Measurements from ENCODE around the gene GNAO1. TPM values are rescaled to one million over a fixed set of nuclear protein-coding genes. Genes with fewer than 3 reads are reported as not detected.

The GNAO1 gene
- total RNA-seq, 1 experiment from 2014 or later, result not detected

GRCh38 chr16:56338566-56339318 is 147.5 kb downstream of the GNAO1 start:
- DNase-seq, result no peak
- H3K27me3 Mint-ChIP-seq (ENCODE audit: unreplicated experiment), result peaks cover 21% of the 10 kb centered on the region
- H3K36me3 Mint-ChIP-seq (ENCODE audit: insufficient read depth, unreplicated experiment), result no peaks in the 10 kb centered on the region
- intact Hi-C loops (cut with micrococcal nuclease; ENCODE audit: unreplicated experiment), result no loop called here
- BruUV-seq (replicated peaks), result no TSS peak
- no peaks in the 10 kb centered on the region for H3K9me3 Mint-ChIP-seq (ENCODE audit: low read depth, unreplicated experiment)
- CTCF ChIA-PET, result interaction anchor here (1.9 kb wide), 1 partner anchor 10 kb away, joined by 8 read pairs; no protein-coding TSS in a partner anchor
- H3K4me1 Mint-ChIP-seq (ENCODE audit: low read depth, unreplicated experiment), result no peaks in the 10 kb centered on the region
- H3K4me3 Mint-ChIP-seq (ENCODE audit: low read depth, unreplicated experiment), result no peak overlapping the region
- TF ChIP-seq CTCF (IDR thresholded peaks at IDR 0.05; ENCODE audit: unreplicated experiment), result no peak
- H3K27ac Mint-ChIP-seq (ENCODE audit: unreplicated experiment), result no peak overlapping the region

GRCh38 chr16:56339431-56340195 is 148.3 kb downstream of the GNAO1 start:
- CTCF ChIA-PET, result interaction anchor here (1.9 kb wide), 1 partner anchor 10 kb away, joined by 8 read pairs; no protein-coding TSS in a partner anchor
- peaks cover 21% of the 10 kb centered on the region for H3K27me3 Mint-ChIP-seq (ENCODE audit: unreplicated experiment)
- H3K9me3 Mint-ChIP-seq (ENCODE audit: low read depth, unreplicated experiment), result no peaks in the 10 kb centered on the region
- H3K36me3 Mint-ChIP-seq (ENCODE audit: insufficient read depth, unreplicated experiment), result no peaks in the 10 kb centered on the region
- no peaks in the 10 kb centered on the region for H3K4me1 Mint-ChIP-seq (ENCODE audit: low read depth, unreplicated experiment)
- no peak overlapping the region for H3K27ac Mint-ChIP-seq (ENCODE audit: unreplicated experiment)
- no peak overlapping the region for H3K4me3 Mint-ChIP-seq (ENCODE audit: low read depth, unreplicated experiment)
- intact Hi-C loops (cut with micrococcal nuclease; ENCODE audit: unreplicated experiment), result no loop called here
- no peak for TF ChIP-seq CTCF (IDR thresholded peaks at IDR 0.05; ENCODE audit: unreplicated experiment)
- no peak for DNase-seq
- no TSS peak for BruUV-seq (replicated peaks)

- Mint-ChIP-seq H3K4me3 (ENCODE audit: low read depth, unreplicated experiment) (no peak overlapping the region), H3K4me1 (ENCODE audit: low read depth, unreplicated experiment) (no peaks in the 10 kb centered on the region), H3K9me3 (ENCODE audit: low read depth, unreplicated experiment) (no peaks in the 10 kb centered on the region), H3K27me3 (ENCODE audit: unreplicated experiment) (peaks cover 21% of the 10 kb centered on the region), H3K36me3 (ENCODE audit: insufficient read depth, unreplicated experiment) (no peaks in the 10 kb centered on the region), H3K27ac (ENCODE audit: unreplicated experiment) (no peak overlapping the region)
- intact Hi-C loops (cut with micrococcal nuclease; ENCODE audit: unreplicated experiment), result no loop called here
- TF ChIP-seq CTCF (IDR thresholded peaks at IDR 0.05; ENCODE audit: unreplicated experiment), result no peak
- BruUV-seq (replicated peaks), result no TSS peak
- CTCF ChIA-PET, result no interaction called here
- no peak for DNase-seq
Observed at GRCh38 chr16:56340416-56340815, 149.1 kb downstream of the GNAO1 start.

GRCh38 chr16:56340864-56341365 is 149.6 kb downstream of the GNAO1 start:
- Mint-ChIP-seq H3K27me3 (ENCODE audit: unreplicated experiment) (peaks cover 21% of the 10 kb centered on the region), H3K4me3 (ENCODE audit: low read depth, unreplicated experiment) (no peak overlapping the region), H3K4me1 (ENCODE audit: low read depth, unreplicated experiment) (no peaks in the 10 kb centered on the region), H3K36me3 (ENCODE audit: insufficient read depth, unreplicated experiment) (no peaks in the 10 kb centered on the region), H3K27ac (ENCODE audit: unreplicated experiment) (no peak overlapping the region), H3K9me3 (ENCODE audit: low read depth, unreplicated experiment) (no peaks in the 10 kb centered on the region)
- no TSS peak for BruUV-seq (replicated peaks)
- no peak for TF ChIP-seq CTCF (IDR thresholded peaks at IDR 0.05; ENCODE audit: unreplicated experiment)
- no peak for DNase-seq
- intact Hi-C loops (cut with micrococcal nuclease; ENCODE audit: unreplicated experiment), result no loop called here
- CTCF ChIA-PET, result interaction anchor here (0.7 to 1.6 kb wide), 3 partner anchors 11 to 35 kb away, joined by 3 to 9 read pairs (median 3); no protein-coding TSS in a partner anchor
